Fibroblast of lung (primary cell): Measurements from ENCODE around the gene KRTAP3-2.

ENCODE experiments used
- CTCF ChIP-seq, 2 donors: IDR thresholded peaks in 1 of 2; conservative IDR thresholded peaks in 1 of 2; 1 replicate in 1 of 2; 2 replicates in 1 of 2; pipeline ENCODE4 v1.5.1; 2011 to 2012; ENCODE audit warnings: low read length in 2 of 2, control low read depth in 1 of 2, inconsistent platforms in 1 of 2, low read depth in 1 of 2, mild to moderate bottlenecking in 1 of 2
- EZH2 ChIP-seq: IDR thresholded peaks from 2 replicates; pipeline ENCODE4 v1.5.1; 2012; ENCODE audit warnings: low read length, control low read depth, mild to moderate bottlenecking; ENCODE audit errors: missing control alignments

- TF ChIP-seq CTCF (conservative IDR thresholded peaks at IDR 0.05 in 1 of 2, IDR thresholded peaks at IDR 0.05 in 1 of 2; ENCODE audit: low read depth in 1 of 2, low read length in 2 of 2) = no peak
- no peak for TF ChIP-seq EZH2
These were observed 17.0 kb upstream of the KRTAP3-2 start for GRCh38 chr17:41016578-41017215.
